NCI-H1092 (cell line): ENCODE results near the gene NFATC4.
A peak's percentile ranks its signal among the peaks of the same experiment; 100 is the strongest.

Experiments used
- DNase-seq: peaks from one replicate; lab custom pipeline; 2025; lab: John Stamatoyannopoulos, UW

NFATC4 gene

DNA sequence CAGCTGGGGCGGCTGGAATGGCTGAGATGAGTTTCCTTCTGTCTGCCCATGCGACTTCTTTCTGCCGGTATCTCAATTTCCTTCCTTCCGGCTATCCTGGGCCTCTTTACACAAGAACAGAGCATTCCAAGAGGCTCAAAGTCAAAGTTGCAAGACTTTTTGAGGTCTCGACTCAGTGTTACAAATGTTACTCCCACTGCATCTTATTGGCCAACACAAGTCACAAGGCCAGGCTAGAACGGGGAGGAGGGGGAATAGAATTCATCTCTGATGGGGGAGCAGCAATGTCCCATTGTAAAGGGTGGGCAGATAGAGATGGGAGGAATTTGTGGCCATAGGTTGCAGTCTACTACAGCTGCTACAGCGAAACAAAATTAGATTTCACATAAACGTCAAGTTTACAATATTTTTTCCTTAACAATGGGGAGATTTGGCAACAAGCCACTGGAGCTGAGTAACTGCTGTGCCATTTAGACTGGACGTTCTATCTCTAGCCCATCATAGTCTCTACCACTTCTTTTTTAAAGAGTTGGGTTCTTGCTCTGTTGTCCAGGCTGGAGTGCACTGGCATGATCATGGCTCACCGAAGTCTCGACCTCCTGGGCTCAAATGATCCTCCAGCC is 21.4 kb downstream of the NFATC4 start:
- no peak for DNase-seq

DNA sequence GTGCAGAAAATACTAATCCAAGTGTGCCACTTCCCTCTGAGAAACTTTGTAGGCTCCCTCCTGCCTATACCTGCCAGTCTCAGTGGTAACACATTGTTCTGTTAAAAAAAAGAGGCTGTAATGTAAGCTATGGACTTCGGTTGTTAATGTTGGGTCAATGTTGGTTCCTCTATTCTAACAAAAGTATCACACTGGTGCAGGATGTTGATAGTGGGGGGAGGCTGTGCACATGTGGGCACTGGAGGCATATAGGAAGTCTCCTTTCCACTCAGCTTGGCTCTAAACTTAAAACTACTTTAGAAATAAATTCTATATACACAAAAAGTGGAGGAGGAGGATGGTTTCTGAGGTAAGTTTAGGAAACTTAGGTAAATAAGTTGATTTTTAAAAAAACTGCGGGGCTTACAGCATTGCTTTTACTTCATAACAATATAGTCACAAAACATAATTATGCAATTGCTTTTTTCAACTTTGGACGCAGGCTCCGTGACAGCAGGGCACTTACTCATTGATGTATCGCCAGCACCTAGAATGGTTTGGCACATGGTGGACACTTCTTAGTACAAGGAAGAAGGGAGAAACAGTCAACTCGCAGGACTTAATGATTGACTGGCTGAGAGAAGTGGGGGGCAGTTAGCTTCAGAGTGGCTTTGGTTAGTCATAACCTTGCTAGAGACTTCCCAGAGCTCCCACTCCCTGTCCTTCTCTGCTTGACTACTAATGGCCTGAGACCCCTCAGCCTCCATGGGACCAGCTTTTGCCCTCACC is 22.9 kb downstream of the NFATC4 start:
- no peak for DNase-seq

DNA sequence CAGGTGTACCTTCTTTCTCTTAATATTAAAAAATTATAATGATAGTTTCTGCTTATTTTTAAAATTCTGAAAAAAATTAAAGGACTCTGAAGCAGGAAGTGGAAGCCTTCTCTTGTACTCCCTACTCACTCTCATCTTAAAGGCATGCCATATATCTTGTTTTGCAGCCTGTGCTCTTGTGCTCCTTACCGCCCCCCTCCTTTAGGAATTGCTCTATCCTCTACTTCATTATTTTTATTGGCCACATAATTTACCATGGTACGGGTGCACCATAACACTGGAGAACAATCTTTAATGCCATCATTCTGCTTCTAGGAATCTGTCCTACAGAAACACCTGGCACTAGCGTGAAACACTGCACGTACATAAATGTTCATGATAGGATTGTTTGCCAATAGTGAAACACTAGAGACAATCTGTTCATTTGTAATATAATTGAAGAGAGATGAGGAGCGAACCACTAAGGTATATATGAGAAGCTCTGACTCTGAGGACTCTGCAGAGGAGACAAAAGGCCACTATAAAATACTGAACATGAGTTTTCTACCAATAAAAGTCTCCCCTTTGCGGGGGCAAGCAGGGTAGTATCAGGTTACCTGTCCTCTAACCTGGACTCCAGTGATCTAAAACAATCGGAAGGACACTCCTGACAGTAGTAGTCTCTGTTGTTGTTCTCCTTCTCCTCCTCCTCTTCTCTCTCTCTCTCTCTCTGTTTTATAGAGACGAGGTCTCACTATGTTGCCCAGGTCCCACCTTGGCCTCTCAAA is 24.5 kb downstream of the NFATC4 start:
- DNase-seq: no peak

DNA sequence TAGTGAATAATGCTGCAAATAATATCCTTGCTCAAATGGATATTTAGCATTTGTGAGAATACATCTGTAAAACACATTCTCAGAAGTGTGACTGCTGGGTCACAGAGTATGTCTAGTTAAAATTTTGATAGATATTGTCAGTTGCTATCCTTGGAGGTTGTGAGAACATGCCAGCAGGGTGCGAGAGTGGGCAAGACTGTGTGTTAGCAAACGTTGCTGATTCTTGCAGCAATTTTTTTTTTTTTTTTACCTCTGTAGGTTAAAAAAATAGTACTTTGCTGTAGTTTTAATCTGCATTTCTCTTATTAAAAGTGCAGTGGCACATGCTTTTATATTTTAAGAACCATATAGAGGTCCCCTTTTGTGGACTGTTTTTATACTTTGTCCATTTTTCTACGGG is 26.3 kb downstream of the NFATC4 start:
- DNase-seq: no peak

DNA sequence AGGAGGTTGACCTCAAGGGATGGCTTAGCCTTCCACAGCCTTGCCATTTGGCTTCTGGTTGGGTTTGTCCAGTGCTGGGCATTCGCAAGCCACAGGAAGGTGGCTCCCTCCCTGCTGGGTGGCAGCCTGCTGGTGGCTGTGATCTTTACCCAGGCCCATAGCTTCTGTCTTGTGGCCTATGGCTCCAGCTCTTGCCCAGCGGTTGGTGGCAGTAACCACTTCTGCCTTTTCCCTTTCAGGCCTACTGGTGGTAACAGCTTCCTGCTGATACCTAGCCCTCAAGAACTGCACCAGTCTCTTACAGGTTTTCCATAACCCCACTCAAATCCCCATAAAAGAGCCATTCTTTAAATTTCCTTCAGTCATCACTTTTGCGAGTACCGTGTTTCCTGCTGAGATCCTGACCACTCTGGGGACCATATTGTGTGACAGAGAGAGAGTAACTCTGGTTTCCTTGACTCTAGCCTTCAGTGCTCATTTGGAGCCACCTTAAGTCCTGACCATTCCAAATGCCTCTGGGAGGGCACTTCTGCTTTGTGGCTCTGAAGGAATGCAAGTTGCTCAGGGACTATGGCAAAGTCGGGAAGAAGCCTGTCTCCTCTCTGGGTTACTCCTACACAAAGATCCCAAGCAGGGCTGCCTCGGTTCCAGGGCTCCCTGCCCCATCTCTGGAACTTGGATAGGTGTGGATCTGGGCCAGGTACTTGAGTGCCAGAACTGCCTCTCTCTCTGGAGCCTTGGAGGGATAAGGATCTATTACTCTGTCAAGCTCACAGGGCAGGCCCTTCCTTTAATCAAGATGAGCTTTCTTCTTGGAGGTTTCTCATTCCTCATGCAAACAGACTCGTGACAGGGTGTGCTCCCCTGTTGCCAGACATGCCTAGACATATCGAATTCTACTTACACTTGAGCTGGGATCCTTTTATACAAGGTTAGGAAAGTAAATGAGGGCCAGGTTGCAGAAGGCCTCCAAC is 27.9 kb downstream of the NFATC4 start:
- no peak for DNase-seq

DNA sequence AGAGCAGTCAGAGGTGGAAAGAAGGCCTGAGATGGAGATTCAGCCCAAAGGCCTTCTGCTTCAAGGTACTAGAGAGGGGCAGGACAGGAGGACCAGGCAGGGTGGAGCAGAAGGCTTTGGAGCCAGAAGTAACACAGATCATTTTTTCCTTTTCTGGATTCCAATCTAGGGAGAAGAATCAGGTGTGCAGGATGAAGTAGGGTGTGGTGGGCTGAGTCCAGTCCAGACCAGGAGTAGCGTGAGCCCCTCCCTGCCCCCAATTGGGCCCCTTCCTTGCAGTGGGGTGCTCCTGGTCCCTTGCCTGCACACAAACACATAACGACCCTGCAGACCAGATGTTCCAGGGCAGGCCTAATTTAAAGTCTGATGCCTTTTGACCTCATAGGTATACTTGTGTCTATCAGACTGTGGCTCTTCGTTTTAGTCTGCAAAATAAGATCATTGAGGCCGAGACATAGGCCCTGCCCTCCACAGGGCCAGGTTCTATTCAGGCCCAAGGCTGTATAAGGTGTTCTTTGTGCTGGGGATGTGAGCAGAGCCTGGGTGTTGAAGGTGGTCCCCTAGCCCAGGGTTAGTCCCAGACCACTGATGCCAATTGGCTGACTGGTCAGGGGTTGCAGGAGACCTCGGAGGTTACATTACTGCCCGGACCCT is 29.8 kb downstream of the NFATC4 start:
- DNase-seq: no peak

DNA sequence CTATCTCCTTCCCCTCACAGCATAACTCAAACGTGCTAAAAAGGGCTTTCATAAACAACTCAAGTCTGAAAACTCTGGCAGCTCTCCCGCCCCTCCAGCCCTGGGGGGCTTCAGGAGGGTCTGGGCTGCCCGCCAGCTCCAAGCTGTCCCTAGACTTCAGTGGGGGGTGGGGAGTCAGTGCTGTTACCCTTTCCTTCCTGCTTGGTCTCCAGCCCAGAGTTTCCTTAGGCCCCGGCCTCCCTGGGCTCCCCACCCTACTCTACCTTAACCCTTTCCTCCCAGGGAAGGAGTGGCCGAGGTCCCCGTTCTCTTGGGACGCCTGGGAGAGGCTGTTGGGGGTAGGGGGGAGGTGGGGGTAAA is 30.3 kb downstream of the NFATC4 start:
- no peak for DNase-seq

DNA sequence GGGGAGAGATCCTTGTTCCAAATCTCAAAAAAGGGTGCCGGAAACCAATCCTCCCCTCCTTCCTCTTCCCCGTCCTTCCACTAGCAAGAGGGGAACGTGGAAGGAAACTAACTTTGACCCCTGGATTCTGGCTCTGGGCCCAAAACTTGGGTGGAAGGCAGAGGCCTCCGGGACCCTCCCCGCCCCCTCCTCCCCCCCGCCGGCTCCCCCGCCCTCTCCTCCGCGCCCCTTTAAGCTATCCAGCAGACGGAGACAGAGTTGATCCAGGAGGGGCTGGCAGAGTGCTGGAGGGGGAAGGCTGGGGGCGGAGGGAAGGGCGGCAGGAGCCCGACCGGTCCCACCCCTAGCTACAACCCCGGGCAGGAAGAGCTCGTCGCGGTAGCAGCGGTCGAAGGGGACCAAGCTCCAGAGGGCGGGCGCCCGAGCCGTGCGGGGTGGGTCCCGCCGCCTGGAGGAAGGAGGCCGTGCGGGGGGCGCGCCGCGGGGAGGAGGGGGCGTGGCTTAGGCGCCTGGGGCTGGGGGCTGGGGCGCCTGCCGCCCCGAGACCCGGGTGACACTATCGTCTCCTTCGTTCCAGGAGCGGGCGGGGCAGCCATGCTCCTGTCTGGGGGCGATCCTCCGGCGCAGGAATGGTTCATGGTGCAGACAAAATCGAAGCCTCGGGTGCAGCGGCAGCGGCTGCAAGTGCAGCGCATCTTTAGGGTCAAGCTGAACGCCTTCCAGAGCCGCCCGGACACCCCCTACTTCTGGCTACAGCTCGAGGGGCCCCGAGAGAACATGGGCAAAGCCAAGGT is 30.9 kb downstream of the NFATC4 start, which contains the start of gene NYNRIN:
Gene NYNRIN, plus strand, starts transcription at position 351 of the 794 bp plus-strand sequence. Its CDS starts 244 bp downstream, at position 595.
- no peak for DNase-seq

DNA sequence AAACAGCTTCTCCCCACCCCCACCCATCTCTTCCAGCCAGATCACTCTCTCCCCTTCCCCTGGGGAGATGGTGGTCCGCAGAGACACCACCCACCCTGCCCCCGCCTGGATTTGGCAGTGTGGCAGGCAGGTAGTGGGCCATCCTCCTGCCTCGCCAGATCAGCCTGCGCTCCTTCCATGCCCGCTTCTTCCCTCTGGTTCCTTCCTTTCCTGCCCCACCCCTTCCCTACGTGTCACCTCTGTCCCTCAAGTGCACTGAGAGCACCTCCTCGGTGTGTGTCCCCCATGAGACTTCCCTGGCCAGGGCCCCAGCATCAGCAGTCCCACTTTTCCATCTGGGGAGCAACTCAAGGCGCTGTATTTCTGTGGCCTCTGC is 31.5 kb downstream of the NFATC4 start:
- no peak for DNase-seq

DNA sequence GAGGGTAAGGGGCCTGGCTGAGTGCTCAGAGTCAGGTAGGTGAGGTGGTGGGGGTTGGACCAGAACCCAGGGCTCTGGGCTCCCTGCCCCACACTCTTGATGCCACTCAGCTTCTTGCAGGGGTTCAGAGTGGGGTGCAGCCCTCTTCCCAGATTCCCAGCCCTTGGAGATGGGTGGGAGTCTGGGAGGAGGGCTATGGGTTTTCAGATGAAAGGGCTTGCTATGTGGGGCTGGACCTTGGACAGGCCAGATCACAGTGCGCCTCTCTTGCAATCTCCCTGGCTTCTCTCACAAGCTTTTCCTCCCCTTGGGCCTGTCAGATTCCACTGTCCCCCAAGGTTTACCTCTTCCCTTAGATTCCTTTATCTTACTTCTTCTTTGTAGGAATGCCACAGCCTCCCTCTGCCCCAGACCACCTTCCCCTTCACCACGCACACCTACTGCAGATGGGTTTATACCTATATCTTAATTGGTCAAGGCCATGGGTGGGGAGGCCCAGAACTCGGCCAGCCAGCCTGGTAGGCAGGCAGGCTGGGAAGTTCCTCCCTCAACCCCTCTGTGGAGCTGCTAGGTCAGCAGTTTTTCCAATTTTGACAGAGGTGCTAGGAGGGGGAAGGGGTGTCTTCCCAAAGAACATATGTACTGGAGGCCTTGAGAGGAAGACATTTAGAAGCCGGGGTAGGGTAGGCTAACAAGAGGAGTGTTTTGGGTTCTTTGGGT is 32.2 kb downstream of the NFATC4 start:
- DNase-seq: no peak

DNA sequence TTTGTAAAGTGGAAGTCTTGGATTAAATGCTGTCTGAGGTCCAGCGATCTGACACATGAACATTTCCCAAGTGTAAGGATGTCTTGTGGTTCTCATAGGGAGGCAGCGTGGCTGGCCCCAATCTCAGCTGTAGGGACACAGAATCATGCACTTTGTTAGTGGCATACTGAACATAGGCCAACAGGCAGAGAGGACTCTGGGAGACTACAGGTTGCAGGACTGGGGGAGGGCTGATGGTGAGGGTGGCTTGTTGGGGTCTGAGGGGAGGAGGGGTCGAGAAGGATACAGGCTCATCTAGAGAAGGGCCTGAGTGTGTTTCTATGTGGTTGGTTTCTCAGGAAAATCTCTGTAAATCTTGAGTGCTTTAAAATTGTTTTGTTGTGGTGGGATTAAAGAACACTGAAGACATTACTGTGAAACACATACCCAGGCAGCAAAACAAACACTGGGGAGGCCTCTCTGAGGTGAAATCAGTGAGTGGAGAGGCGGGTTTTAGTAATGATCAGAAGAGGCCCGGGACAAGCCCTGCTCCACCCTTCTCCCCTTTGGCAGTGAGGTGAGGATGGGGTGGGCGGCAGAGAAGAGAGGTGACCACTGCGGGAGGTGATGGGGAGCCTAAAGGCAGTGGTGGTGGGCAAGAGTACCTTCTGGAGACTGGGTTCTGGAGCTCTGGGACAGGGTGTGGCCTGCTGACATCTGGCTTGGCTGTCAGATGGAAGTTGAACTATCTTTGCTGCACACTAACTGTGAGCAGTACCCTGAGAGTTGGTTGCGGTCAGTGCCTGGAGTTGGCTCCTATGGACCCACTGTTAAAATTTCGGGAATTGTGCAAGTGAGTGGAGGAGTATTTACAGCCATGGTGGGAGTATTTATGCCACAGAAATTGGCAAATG is 34.1 kb downstream of the NFATC4 start:
- no peak for DNase-seq

DNA sequence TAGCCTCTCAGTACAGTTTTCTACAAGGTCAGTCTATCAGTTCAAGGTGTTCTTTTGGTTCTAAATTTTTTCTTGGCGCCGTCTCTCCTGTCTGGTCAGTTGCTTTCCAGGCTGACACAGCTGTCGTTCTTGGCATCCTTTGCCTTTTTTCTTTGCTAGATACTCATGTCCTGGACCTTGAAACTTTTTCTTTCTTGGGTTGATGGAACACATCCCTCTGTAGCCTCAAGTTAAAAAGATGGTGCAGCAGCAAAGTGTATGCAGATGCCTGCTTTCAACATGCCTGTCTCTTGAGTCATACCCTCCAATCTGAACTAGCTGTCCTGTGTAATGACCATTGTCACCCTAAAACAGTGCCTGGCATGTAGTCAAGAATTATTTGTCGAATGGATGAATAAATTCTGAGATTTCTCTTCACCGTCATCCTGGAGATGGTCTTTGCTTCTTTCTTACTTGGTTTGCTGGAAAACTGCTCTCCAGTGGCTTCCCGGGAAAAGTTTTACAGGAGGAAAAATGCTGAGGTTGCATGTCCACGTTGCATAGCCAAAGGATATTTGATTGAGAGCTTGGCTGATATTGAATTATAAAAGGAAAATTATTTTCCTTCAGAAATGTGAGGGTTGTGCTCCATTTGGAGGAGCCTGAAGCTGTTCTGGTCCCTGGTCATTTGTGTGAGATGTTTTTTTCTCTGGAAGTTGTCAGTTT is 35.5 kb downstream of the NFATC4 start:
- DNase-seq: no peak

DNA sequence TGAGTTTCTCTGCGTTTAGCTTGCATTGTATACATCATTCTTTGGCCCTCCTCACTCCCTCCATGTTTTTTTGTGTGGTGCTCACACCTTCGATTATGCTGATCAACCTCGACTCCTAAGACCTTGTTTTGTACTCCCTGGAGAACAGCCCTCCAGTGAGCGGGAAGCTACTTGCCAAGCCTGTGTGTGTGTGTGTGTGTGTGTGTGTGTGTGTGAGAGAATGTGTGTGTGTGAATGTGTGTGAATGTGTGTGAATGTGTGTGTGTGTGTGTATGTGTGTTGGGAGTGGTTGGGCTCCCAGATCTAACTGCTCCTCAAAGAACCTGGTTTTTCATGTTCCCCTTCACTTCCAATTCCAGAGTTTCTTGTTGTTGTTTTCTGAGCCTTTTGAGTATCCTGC is 36.8 kb downstream of the NFATC4 start:
- DNase-seq: no peak

DNA sequence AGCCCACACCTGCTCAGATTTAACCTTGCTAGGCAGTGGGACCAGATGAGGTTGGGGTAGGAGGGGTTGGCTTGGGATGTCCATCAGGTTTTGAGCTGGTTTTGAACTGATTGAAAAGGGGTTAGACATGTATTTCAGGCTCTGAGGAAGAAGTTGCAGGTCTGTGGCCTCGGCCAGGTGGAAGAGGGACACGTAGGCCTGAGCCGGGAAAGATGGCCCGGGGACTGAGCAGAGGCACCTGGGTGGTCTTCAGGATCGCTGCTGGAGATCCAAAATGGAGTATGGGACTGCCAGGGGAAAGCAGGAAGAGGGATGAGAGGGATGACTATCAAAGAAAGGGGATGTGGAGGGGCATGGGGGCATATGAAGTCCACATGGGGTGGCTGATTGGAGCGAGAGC is 38.4 kb downstream of the NFATC4 start:
- no peak for DNase-seq

DNA sequence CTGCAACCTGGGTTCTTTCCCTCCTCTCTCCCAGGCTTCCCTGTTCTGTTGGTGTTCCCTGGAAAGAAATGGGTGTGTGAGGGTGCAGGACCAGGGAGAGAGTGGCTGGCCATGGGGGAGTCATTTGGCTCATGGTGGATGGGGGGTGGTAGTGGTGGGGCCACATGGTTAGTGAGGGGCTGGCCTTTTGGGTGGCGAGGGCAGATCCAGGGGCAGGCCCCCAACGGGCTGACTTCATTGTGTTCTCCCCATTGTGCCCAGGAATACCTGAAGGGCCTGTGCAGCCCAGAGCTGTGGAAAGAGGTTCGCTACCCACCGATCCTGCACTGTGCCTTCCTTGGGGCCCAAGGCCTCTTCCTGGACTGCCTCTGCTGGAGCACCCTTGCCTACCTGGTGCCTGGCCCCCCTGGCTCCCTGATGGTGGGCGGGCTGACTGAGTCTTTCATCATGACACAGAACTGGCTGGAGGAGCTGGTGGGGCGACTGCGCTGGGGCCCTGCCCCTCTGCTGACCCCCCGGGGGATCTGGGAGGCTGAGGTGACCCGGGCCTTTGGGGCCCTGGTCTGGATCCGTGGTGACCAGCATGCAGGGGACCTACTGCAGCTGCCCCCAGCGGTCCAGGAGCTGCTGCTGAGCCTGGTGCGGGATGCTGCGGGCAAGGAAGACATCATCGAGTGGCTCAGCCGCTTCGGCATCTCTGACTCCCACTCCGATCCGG is 39.8 kb downstream of the NFATC4 start:
- DNase-seq: no peak

DNA sequence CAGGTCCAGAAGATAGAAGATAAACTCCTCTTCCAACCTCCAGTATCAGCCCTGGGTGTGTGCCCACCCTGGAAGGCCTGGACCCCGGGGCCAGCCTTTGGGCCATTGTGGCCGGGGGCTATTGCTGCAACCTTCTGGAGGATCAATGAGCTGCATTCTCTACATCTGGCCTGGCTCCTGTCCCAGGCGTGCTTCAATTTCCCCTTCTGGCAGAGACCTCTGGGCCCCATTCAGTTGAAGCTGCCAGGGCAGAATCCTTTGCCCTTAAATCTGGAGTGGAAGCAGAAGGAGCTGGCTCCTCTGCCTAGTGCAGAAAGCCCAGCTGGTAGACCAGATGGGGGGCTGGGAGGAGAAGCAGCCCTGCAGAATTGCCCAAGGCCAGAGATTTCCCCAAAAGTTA is 40.8 kb downstream of the NFATC4 start:
- DNase-seq: peak; percentile 52

DNA sequence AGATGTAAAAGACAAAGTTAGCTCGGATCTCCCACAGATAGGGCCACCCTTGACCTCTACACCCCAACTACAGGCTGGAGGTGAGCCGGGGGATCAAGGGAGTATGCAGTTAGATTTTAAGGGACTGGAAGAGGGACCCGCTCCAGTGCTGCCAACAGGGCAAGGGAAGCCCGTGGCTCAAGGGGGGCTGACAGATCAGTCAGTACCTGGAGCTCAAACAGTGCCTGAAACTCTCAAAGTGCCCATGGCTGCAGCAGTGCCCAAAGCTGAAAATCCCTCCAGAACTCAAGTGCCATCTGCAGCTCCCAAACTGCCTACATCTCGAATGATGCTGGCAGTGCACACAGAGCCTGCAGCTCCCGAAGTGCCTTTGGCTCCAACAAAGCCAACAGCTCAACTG is 41.2 kb downstream of the NFATC4 start:
- DNase-seq: no peak

DNA sequence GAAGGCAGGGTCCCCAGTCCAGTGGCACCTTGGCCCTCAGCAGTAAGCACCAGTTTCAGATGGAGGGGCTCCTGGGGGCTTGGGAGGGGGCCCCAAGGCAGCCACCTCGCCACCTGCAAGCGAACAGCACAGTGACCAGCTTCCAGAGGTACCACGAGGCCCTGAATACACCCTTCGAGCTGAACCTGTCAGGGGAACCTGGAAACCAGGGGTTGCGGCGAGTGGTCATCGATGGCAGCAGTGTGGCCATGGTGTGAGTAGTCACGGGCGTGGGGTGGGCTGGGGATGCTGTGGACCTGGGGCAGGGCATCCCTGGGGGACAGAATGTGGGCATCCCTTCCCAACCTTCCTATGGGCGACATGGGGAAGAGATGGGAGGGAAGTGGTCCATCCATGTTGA is 42.0 kb downstream of the NFATC4 start:
- no peak for DNase-seq
